SU-DHL-6 (cell line): ENCODE data around the gene ADCY2.

ENCODE experiments used
- EZH2phosphoT487 ChIP-seq: fragments of 200-600 bp; sonication (generic), shearing (Covaris generic); conservative IDR thresholded peaks from 2 replicates; pipeline ENCODE4 v1.6.1; 2018; ENCODE audit warnings: mild to moderate bottlenecking, antibody characterized with exemption, low read length, moderate library complexity, mixed read lengths
- TF ChIP-seq, protein P1 (sequence below): fragments of 200-600 bp; sonication (generic); IDR thresholded peaks from one replicate; pipeline ENCODE4 v1.5.1; 2017; ENCODE audit warnings: antibody characterized with exemption, mild to moderate bottlenecking, low read length, moderate library complexity; ENCODE audit not compliant: insufficient read depth, poor library complexity, severe bottlenecking

DNA sequence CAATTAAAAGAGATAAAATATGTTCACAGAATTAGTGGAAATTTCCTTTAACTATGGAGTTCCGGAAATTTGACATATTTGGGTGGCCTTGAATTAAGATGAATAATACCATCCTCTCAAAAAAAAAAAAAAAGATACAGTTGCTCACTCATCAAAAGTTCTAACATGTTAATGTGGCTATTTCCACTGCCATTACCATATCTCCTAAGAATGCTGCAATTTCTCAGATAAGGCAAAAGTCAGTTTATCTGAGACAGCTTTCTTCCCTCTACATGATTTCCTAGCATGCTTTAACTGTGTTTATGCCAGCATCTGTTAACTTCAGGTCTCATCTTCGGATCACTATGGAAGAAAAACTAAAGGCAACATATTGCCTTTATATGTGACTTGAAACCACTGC lies 470.3 kb downstream of the ADCY2 start:
- TF ChIP-seq, protein P1, sequence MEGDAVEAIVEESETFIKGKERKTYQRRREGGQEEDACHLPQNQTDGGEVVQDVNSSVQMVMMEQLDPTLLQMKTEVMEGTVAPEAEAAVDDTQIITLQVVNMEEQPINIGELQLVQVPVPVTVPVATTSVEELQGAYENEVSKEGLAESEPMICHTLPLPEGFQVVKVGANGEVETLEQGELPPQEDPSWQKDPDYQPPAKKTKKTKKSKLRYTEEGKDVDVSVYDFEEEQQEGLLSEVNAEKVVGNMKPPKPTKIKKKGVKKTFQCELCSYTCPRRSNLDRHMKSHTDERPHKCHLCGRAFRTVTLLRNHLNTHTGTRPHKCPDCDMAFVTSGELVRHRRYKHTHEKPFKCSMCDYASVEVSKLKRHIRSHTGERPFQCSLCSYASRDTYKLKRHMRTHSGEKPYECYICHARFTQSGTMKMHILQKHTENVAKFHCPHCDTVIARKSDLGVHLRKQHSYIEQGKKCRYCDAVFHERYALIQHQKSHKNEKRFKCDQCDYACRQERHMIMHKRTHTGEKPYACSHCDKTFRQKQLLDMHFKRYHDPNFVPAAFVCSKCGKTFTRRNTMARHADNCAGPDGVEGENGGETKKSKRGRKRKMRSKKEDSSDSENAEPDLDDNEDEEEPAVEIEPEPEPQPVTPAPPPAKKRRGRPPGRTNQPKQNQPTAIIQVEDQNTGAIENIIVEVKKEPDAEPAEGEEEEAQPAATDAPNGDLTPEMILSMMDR, result no peak
- TF ChIP-seq EZH2phosphoT487, result no peak
